ENCODE data around the gene RGS5. TPM values are rescaled to one million over a fixed set of nuclear protein-coding genes. Genes with fewer than 3 reads are reported as not detected.

RGS5 gene
- total and polyA plus RNA-seq, 2 donors (not counting 3 experiments of a cell fraction or from before 2014, with no cell fraction given) = 287 to 770 TPM

DNA sequence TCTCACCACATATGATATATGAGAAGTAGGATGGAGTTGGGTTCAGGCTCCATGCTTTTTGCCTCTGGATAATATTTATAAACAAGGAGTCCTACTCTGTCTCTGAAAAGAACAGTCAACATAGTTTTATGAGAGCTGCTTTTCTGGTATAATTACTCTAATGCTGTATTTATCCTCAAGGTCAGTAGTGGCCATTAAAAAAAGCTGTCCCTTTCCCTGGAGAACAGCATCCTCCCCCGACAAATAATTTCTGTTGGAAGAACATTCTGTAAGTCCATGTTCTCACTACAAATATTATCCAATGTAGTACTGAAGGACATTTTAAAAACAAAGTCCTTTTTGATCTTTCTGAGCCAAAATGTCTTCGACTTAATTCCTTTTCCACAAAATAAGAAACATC, 9.0 kb upstream of the RGS5 start:
- POLR2A ChIA-PET = interaction anchor here (0.7 to 1.0 kb wide), 2 partner anchors 9 to 23 kb away, joined by 3 read pairs; partner anchors contain the start of gene RGS5
- H3K9me3 ChIP-seq (replicated peaks; ENCODE audit: control insufficient read depth, insufficient read depth, low read length) = no peaks in the 10 kb centered on the region
- no peak overlapping the region for H3K4me3 ChIP-seq (replicated peaks in 1 of 3; ENCODE audit: insufficient read depth in 1 of 3, low read depth in 1 of 3, low read length in 3 of 3)
- H3K9me1 ChIP-seq (replicated peaks; ENCODE audit: control insufficient read depth, extremely low read depth, insufficient read depth, low read length) = no peaks in the 10 kb centered on the region
- H3K36me3 ChIP-seq (ENCODE audit: control insufficient read depth in 2 of 2, extremely low read depth in 1 of 2, insufficient read depth in 2 of 2, low read length in 2 of 2) = no peaks in the 10 kb centered on the region
- no peaks in the 10 kb centered on the region for H3K27me3 ChIP-seq (ENCODE audit: control insufficient read depth in 2 of 2, insufficient read depth in 2 of 2, low read length in 2 of 2)
- DNase-seq (ENCODE audit: low read depth, low spot score) (no peak), FAIRE-seq (no peak)
- no peak overlapping the region for H3K4me2 ChIP-seq (ENCODE audit: insufficient read depth, low read length)
- no peaks in the 10 kb centered on the region for H3K79me2 ChIP-seq (ENCODE audit: control insufficient read depth, insufficient read depth, low read length)
- dilution Hi-C loops (cut with MboI; ENCODE audit: extremely low pct_ligation_motif_present, low sequenced_read_pairs) (no loop called here), intact Hi-C loops (cut with micrococcal nuclease) (no loop called here)
- CTCF ChIA-PET = no interaction called here
- BruUV-seq (replicated peaks) = no TSS peak
- H3K9ac ChIP-seq (replicated peaks; ENCODE audit: extremely low read depth, insufficient read depth, low read length) = no peak overlapping the region
- H2AFZ ChIP-seq (ENCODE audit: low read depth, low read length) = no peak overlapping the region
- no peak for TF ChIP-seq POLR2AphosphoS5 (IDR thresholded peaks at IDR 0.05; ENCODE audit: insufficient read depth, low read depth, low read length)
- no peak for TF ChIP-seq CTCF (IDR thresholded peaks at IDR 0.05; ENCODE audit: extremely low read depth in 1 of 2, insufficient read depth in 1 of 2, low read depth in 1 of 2, low read length in 2 of 2)
- TF ChIP-seq, protein P1, sequence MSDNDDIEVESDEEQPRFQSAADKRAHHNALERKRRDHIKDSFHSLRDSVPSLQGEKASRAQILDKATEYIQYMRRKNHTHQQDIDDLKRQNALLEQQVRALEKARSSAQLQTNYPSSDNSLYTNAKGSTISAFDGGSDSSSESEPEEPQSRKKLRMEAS (IDR thresholded peaks at IDR 0.05; ENCODE audit: insufficient read depth, insufficient read length) = no peak
- TF ChIP-seq JUN (IDR thresholded peaks at IDR 0.05; ENCODE audit: borderline replicate concordance, insufficient read depth, insufficient read length, low read depth) = no peak
- TF ChIP-seq GATA2 (IDR thresholded peaks at IDR 0.05; ENCODE audit: insufficient read depth, insufficient read length, low read depth, low read length) = no peak
- TF ChIP-seq EZH2 (IDR thresholded peaks at IDR 0.05; ENCODE audit: borderline replicate concordance, low read depth, low read length, severe bottlenecking) = no peak
- TF ChIP-seq FOS (IDR thresholded peaks at IDR 0.05; ENCODE audit: borderline replicate concordance, insufficient read depth, low read length) = no peak
- H4K20me1 ChIP-seq (replicated peaks; ENCODE audit: control insufficient read depth, extremely low read depth, insufficient read depth, low read length) = no peaks in the 10 kb centered on the region
- no peaks in the 10 kb centered on the region for H3K4me1 ChIP-seq (ENCODE audit: control insufficient read depth, extremely low read depth, insufficient read depth, low read length)
- no peak overlapping the region for H3K27ac ChIP-seq (ENCODE audit: insufficient read depth, low read depth, low read length)
